ENCODE measurements around the gene WNT1.
A peak's percentile ranks its signal among the peaks of the same experiment; 100 is the strongest.

Gene WNT1

DNA sequence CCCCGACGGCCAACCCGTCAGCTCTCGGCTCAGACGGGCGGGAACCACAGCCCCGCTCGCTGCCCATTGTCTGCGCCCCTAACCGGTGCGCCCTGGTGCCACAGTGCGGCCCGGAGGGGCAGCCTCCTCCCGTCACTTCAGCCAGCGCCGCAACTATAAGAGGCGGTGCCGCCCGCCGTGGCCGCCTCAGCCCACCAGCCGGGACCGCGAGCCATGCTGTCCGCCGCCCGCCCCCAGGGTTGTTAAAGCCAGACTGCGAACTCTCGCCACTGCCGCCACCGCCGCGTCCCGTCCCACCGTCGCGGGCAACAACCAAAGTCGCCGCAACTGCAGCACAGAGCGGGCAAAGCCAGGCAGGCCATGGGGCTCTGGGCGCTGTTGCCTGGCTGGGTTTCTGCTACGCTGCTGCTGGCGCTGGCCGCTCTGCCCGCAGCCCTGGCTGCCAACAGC is at the start of gene WNT1:
WNT1 (plus strand) TSS at position 32 of the 450 bp plus-strand sequence; CDS start at position 361, 329 bp downstream.
- no peak within 1 kb of the TSS for H3K27ac ChIP-seq
- TF ChIP-seq, protein P1, sequence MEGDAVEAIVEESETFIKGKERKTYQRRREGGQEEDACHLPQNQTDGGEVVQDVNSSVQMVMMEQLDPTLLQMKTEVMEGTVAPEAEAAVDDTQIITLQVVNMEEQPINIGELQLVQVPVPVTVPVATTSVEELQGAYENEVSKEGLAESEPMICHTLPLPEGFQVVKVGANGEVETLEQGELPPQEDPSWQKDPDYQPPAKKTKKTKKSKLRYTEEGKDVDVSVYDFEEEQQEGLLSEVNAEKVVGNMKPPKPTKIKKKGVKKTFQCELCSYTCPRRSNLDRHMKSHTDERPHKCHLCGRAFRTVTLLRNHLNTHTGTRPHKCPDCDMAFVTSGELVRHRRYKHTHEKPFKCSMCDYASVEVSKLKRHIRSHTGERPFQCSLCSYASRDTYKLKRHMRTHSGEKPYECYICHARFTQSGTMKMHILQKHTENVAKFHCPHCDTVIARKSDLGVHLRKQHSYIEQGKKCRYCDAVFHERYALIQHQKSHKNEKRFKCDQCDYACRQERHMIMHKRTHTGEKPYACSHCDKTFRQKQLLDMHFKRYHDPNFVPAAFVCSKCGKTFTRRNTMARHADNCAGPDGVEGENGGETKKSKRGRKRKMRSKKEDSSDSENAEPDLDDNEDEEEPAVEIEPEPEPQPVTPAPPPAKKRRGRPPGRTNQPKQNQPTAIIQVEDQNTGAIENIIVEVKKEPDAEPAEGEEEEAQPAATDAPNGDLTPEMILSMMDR (IDR thresholded peaks at IDR 0.05), result no peak
- peaks cover 41% of the 10 kb centered on the region in 2 experiments for H3K4me1 ChIP-seq (ENCODE audit: control insufficient read depth in 1 of 2, insufficient read depth in 1 of 2, low read depth in 1 of 2, low read length in 1 of 2)
- peaks cover 100% of the 10 kb centered on the region for H3K27me3 ChIP-seq
- no peaks in the 10 kb centered on the region for H3K9me3 ChIP-seq
- H3K4me3 ChIP-seq (ENCODE audit: low read depth in 1 of 2, low read length in 1 of 2), result peak within 1 kb of the TSS; percentile 39 to 60
- H3K36me3 ChIP-seq, result no peaks in the 10 kb centered on the region

DNA sequence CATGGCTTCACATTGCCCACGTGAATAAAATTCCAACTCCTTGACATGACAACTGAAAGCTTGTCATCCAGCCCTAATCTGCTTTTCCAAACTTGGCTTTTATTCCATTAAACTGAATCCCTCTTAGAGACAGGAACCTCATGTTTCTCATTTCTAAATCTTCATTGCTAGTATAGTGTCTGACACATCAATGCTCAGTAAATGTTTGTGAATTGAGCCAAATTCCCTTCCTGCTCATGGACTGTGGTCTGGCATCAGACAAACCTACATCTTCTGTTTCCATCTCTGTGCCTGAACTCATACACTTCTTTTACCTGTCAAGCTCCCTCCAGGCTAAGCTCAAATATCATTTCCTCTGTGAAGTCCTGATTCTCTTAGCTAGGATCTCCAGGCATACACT is 48.6 kb upstream of the WNT1 start:
- peaks cover 65% of the 10 kb centered on the region for H3K36me3 ChIP-seq
- TF ChIP-seq, protein P1 (IDR thresholded peaks at IDR 0.05), result no peak
- no peak overlapping the region for H3K4me3 ChIP-seq (ENCODE audit: low read depth in 1 of 2, low read length in 1 of 2)
- H3K9me3 ChIP-seq, result no peaks in the 10 kb centered on the region
- no peaks in the 10 kb centered on the region for H3K27me3 ChIP-seq
- H3K4me1 ChIP-seq (ENCODE audit: control insufficient read depth in 1 of 2, insufficient read depth in 1 of 2, low read depth in 1 of 2, low read length in 1 of 2), result peaks cover 7 to 10% of the 10 kb centered on the region in 2 experiments
- no peak overlapping the region for H3K27ac ChIP-seq

DNA sequence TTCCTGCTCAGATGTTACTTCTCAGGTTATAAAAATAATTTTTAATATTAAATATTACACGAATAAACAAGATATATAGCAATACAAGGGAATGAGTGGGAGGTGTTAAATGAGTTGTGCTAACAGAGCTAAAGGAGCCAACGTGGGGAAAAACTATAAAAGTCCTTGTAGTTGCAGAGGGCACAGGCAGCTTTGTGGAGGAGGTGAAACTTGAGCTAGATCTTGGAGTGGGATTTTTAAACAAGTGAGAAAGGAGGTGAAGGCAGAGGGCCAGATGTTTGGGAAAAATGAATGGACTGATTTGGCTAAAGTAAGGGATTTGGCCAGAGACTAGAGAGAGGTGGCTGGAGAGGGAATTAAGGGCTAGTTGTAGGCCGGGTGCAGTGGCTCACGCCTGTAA is 47.6 kb upstream of the WNT1 start:
- Histone ChIP-seq H3K4me1 (ENCODE audit: control insufficient read depth in 1 of 2, insufficient read depth in 1 of 2, low read depth in 1 of 2, low read length in 1 of 2) (peaks cover 4% of the 10 kb centered on the region in 2 experiments), H3K27ac (no peak overlapping the region), H3K4me3 (ENCODE audit: low read depth in 1 of 2, low read length in 1 of 2) (no peak overlapping the region), H3K36me3 (peaks cover 73% of the 10 kb centered on the region), H3K27me3 (no peaks in the 10 kb centered on the region), H3K9me3 (no peaks in the 10 kb centered on the region)
- TF ChIP-seq, protein P1 (IDR thresholded peaks at IDR 0.05), result no peak

- Histone ChIP-seq H3K9me3 (no peaks in the 10 kb centered on the region), H3K36me3 (peaks cover 80% of the 10 kb centered on the region), H3K27ac (no peak overlapping the region), H3K27me3 (no peaks in the 10 kb centered on the region), H3K4me1 (ENCODE audit: control insufficient read depth in 1 of 2, insufficient read depth in 1 of 2, low read depth in 1 of 2, low read length in 1 of 2) (no peaks in the 10 kb centered on the region), H3K4me3 (ENCODE audit: low read depth in 1 of 2, low read length in 1 of 2) (no peak overlapping the region)
- TF ChIP-seq, protein P1 (IDR thresholded peaks at IDR 0.05), result no peak
Observed at GRCh38 chr12:48932878-48933277, 45.2 kb upstream of the WNT1 start.

- H3K27ac ChIP-seq, result no peak overlapping the region
- H3K36me3 ChIP-seq, result peaks cover 86% of the 10 kb centered on the region
- H3K27me3 ChIP-seq, result no peaks in the 10 kb centered on the region
- no peaks in the 10 kb centered on the region for H3K9me3 ChIP-seq
- TF ChIP-seq, protein P1 (IDR thresholded peaks at IDR 0.05), result no peak
- no peaks in the 10 kb centered on the region for H3K4me1 ChIP-seq (ENCODE audit: control insufficient read depth in 1 of 2, insufficient read depth in 1 of 2, low read depth in 1 of 2, low read length in 1 of 2)
- no peak overlapping the region for H3K4me3 ChIP-seq (ENCODE audit: low read depth in 1 of 2, low read length in 1 of 2)
Observed at GRCh38 chr12:48933664-48934311, 44.3 kb upstream of the WNT1 start.

All from neutrophil (primary cell).